GM21360 (cell line): ENCODE results near the gene HOXA1.
"Not testable (repeated sequence)": the region's sequence is repeated elsewhere in the genome, so short reads cannot be mapped to it uniquely, and the experiment has no call there.

Experiments used
- ATAC-seq: cut with Tn5 transposase; IDR thresholded peaks from one replicate; pipeline ENCODE4 v1.9.1; 2021; ENCODE audit warnings: mild to moderate bottlenecking, moderate library complexity; ENCODE audit not compliant: unreplicated experiment

The HOXA1 gene

DNA sequence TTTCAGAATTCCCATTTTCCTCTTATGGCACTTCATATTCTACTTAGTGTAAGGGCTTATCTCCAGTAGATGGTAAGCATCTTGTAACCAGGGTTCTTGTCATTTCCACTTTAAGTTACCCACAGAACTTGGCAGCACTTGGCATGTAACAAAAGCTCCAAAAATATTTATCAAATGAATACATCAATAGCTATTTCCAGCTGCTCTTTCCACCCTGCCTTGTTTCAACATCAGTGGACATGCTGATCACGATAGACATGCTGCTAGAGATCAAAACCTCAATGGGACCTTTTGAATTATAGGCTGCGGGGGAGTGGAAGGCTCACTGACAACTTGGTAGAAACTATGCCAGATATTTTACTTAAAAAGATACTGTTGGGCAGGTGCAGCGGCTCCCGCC is 32.9 kb downstream of the HOXA1 start:
- no peak for ATAC-seq

DNA sequence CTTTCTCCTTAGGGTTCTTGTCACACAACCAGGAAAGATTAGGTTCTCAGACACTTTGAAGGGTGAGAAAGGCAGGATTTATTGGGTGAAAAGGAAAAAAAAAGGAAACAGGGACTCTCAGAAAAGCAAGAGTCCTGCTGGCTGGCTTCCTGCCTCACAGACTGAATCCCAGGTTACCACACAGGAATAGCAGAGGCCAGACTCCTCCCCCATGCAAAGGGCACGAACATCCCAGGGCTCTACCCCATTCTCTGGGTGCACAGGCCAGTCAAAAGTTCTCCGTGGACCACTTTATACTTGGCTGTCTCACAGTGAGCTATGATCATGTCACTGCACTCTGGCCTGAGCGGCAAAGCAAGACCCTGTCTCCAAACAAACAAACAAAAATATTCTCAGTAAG is 42.6 kb downstream of the HOXA1 start:
- no peak for ATAC-seq

DNA sequence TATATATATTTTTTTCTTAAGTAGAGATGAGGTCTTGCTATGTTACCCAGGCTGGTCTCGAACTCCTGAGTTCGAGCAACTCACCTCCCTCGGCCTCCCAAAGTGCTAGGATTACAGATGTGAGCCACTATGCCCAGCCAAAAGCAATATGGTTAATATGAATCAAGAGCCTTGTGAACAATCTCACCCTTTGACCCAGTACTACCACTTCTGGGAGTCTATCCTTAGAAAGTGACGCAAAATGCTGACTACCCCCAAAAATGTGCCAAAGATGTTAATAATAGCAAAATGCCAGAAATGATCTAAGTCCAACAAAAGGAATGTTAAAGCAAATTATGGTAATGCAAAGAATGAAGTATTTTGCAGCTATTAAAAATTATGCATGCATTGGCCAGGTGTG is 44.3 kb downstream of the HOXA1 start:
- ATAC-seq, result no peak

GRCh38 chr7:27048438-27048837 is 47.4 kb downstream of the HOXA1 start:
- ATAC-seq, result no peak

DNA sequence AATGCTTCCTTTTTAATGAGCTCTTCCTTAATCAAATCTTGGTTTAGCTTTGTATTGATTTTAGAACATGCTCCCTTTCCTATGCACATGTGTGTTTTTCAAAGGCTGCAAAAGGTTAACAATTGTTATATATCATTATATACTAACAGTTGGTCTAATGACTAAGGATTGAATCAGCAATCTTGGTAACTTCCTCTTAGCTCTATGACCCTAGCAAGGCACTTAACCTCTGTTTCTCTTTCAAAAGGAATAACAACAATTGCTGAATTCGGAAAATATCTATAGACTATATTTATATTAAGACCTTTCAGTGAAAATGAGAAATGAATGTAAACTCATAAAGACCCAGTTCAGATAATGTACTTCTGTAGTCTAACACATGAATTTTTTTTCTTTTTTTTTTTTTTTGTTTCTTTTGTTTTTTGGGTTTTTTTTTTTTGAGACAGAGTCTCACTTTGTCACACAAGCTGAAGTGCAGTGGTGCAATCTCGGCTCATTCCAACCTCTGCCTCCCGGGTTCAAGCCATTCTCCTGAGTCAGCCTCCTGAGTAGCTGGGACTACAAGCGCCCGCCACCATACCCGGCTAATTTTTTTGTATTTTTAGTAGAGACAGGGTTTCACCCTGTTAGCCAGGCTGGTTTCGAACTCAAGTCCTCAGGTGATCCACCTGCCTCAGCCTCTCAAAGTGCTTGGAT is 48.8 kb downstream of the HOXA1 start:
- no peak for ATAC-seq

DNA sequence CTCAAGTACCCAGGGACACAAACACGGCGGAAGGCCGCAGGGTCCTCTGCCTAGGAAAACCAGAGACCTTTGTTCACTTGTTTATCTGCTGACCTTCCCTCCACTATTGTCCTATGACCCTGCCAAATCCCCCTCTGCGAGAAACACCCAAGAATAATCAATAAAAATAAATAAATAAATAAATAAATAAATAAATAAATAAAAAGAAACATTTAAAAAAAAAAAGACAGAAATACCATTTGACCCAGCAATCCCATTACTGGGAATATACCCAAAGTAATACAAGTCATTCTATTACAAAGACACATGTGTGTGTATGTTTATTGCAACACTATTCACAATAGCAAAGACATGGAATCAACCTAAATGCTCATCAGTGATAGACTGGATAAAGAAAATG is 49.8 kb downstream of the HOXA1 start:
- ATAC-seq, result not testable (repeated sequence)

DNA sequence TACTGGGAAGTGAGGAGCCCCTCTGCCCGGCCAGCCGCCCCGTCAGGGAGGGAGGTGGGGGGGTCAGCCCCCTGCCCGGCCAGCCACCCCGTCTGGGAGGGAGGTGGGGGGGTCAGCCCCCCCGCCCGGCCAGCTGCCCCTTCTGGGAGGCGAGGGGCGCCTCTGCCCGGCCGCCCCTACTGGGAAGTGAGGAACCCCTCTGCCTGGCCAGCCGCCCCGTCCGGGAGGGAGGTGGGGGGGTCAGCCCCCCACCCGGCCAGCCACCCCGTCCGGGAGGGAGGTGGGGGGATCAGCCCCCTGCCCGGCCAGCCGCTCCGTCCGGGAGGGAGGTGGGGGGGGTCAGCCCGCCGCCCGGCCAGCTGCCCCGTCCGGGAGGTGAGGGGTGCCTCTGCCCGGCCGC is 50.7 kb downstream of the HOXA1 start:
- ATAC-seq, result not testable (repeated sequence)
